T-helper 1 cell (primary cell): ENCODE data around the gene THRB.

Experiments used
- DNase-seq, 5 donors: peaks; one replicate each; pipeline ENCODE4 v3.0.0-alpha.2; 2012 to 2020

Gene THRB

DNA sequence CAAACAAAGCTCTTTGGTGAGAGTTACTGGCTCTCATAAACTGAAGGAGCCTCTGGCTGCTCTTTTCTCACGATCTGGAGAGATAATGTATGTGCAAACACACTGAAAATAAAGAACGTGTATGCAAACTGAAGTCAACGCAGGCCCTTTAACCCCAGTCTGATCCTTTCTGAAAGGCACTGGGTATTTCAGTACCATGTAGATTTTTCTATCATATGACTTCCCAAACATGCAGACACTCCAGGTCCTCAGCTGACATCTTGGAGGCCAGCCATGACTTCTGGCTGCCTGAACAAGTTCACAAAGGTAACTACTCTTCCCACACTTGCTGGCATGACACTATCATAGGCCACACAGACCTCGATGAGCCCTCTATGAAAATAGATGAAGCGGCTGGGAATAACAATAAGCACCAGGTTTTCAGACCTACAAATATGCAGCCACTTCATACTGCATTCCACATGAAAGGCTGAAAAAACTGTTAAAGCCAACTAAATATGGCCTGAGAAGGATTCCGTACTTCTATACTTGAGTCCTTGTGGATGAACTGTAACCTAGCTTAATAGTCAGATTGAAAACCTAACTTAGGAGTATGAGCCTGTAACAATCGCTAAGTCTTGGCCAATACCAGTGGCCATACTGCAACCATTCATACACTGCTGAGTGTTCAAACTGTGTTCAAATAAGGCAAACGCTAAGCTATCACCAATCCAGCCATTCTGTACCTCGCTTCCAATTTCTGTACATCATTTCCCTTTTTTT is 121.3 kb downstream of the THRB start:
- no peak for DNase-seq

GRCh38 chr3:24372559-24373197 is 122.0 kb downstream of the THRB start:
- no peak for DNase-seq

DNA sequence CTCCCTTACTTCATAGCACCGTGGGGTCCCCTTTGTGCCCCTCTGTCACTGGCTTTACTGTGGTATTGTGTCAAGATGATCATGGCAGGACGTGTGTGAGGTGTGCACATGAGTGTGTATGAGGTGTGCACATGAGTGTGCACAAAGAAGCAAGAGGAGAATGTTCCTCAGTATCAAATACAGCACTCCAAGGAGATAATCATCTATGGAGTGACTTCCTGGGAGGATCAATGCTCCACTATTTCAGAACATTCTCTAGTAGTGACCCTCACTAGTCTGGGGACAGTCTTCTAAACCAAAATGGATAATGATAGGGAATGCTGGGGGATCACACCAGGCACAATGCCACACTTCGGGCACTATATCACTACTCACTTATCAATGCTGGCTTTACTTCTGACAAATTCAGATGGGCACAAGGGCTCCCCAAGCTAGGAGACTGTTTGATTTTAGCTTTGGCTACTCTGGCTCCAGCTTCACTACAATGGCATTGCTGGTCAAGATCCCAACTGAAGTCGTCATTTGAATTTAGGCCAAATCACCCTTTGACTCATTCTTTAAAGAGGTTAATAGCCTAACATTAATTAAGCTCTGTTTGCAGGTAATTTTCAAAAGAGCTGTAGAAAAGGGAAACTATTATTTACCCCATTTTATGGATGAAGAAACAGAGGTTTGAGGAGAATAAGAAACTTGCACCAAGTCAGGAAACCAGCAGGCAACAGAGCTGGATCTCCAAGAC is 124.1 kb downstream of the THRB start:
- DNase-seq: no peak

- DNase-seq: no peak
Observed at GRCh38 chr3:24368605-24369004, 126.0 kb downstream of the THRB start.

GRCh38 chr3:24367664-24368264 is 126.9 kb downstream of the THRB start:
- no peak for DNase-seq

GRCh38 chr3:24367216-24367615 is 127.4 kb downstream of the THRB start:
- DNase-seq: no peak

- DNase-seq: no peak
Observed at GRCh38 chr3:24365168-24365567, 129.5 kb downstream of the THRB start.

DNA sequence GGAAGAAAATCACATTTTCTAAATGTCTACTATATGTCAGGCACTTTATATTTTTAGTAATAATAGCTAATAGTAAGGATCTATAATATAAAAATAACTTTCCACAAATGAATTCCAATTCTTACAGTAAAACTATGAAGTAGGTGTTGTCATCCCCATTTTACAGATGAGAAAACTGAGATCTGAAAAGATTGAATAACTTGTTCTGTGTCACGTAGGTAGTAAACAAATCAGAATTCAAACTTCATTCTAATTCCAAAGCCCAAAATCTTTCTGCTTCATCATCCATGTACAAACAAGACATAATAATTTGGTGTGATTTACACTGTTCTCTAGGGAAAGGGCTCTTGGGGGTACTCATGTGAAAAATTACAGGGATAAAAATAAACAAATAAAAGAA is 130.3 kb downstream of the THRB start:
- DNase-seq: no peak

- no peak for DNase-seq
Observed at GRCh38 chr3:24363242-24363641, 131.4 kb downstream of the THRB start.

- DNase-seq: no peak
Observed at GRCh38 chr3:24361623-24362022, 133.0 kb downstream of the THRB start.

DNA sequence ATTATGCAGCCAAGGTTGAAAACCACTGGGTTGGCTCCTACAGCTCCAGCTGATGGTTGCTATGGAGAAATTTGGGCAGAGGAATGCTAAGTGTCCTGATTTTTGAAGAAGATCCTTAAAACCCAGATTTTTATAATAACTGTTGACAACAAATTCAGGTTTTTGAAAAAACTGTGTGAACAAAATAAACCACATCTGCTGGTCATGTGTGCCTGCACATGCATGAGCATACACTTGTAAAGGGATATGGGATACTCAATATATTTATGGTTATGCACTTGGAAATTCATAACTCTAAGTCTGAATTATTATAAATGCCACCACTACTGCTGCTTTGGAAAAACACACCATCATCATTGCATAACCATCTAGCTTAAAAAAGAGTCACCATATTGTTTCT is 133.7 kb downstream of the THRB start:
- no peak for DNase-seq

DNA sequence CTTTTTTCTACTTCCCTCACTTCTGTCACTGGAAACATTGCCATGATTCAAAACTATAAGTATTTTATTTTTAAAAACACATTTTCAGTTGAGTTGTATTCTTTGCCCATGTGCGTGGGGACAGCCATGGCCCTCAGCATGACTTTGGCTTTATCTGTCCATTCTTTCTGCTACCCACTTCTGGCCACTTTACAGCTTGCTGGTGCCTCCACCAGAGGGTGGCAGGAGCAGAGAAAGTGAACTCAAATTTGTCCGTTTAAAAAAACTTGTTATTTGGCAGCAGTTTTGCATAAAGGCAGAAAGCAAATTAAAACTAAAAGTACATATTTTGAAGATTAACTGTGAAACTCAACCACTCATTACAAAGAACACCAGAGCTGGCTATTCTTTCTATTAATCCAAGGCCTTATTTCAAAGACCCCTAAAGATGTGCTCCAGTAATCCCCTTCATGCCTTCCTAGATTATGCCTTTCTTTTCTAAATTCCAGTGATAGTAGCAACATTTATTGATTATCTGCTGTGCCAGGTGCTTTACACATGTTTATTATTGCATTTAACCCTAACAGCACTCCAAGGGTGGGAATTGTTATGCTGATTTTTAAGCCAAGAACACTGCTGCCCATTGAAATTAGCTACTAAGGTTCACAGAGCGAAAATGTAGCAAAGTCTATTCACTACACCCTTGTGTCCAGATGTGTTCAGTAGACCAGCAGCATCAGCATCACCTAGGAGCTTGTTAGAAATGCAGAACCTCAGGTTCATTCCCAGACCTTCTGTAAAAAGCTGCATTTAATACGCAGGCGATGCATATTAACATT is 134.8 kb downstream of the THRB start:
- DNase-seq: no peak

GRCh38 chr3:24359102-24359501 is 135.5 kb downstream of the THRB start:
- no peak for DNase-seq

DNA sequence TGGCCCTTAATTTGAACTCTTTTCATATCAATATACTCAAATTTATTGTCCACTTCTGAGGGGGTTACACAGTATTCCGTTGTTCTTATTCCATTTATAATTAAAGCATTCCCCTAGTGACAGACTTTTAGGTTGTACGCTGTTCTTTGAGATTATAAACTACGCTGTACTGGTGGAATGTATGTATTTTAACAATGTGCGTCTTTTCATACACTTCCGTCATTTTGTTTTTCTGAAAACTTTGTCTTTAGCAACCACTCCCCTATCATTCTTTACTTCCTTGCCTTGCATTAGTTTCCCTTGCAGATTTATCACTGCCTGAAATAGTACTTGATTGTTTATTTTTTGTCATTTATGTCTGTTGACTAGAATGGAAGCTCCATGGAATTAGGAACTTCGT is 137.0 kb downstream of the THRB start:
- no peak for DNase-seq

- DNase-seq: no peak
Observed at GRCh38 chr3:24355806-24356205, 138.8 kb downstream of the THRB start.

GRCh38 chr3:24354230-24354629 is 140.4 kb downstream of the THRB start:
- no peak for DNase-seq

DNA sequence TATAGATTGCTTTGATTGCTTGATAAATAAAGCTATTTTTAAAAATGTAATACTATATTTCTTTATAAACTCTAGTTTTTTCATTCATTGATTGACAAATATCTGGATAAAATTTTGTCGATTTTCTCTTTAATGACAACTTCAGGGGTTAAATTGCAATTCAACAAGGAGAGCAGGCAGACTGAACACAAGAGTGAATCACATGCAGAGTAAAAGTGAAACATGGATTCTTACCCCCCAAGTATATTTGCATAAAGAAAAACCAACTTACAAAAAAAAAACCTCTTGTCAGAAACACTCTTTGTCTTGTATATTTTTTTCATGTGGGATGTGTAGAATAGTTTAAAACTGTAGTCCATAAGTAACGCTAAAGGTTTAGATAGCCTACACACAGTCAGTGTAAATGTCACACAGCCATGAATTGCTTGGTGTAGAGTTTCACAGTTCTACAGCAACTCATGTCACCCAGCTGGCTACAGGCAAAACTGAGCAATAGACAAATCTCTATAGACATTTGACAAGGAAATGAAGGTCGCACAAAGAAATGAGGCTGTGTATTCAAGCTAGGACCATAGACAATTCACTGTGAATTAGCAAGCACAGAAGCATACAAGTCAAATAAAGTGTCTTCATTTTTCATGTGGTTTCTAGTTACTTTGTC is 141.6 kb downstream of the THRB start:
- DNase-seq: no peak

GRCh38 chr3:24351779-24352469 is 142.7 kb downstream of the THRB start:
- DNase-seq: no peak

- no peak for DNase-seq
Observed at GRCh38 chr3:24349367-24350019, 145.2 kb downstream of the THRB start.

DNA sequence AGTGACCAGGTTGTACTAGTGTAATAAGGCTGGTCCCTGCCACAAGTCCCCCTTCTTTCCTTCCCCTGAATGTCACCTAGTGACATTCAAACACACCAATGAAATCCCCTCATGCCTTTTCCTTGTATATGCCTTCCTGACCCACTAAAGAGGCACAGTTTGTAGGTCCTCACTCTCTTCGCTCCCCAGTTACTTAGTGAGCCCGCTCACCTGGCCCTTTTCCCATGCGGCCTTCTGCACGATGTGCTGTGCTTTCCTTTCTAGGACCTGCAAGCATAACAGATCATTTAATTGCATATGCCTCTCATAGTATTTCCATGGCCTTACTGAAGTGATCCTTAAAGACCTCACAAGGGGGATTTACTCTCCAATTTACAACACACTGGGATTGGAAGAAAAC is 146.3 kb downstream of the THRB start:
- DNase-seq: no peak
